Tibial nerve (tissue), 4 donors: ENCODE measurements around the gene HRH4. TPM values are rescaled to one million over a fixed set of nuclear protein-coding genes. Genes with fewer than 3 reads are reported as not detected.

Experiments used
- DNase-seq, 2 donors: peaks; one replicate each; pipeline ENCODE4 v3.0.0-alpha.2; 2019; ENCODE audit warnings: low spot score in 2 of 2
- H3K27ac ChIP-seq, 4 donors: fragments of 200-600 bp; sonication (generic) in 3 of 4; one replicate each; pipeline ENCODE4 v1.5.1; 2017 to 2019; ENCODE audit warnings: mild to moderate bottlenecking in 1 of 4
- H3K27me3 ChIP-seq, 2 donors: fragments of 200-600 bp; sonication (generic) in 1 of 2; one replicate each; pipeline versions ENCODE4 v1.5.1 to v1.6.0; 2017 to 2019
- H3K36me3 ChIP-seq, 3 donors: fragments of 200-600 bp; sonication (generic); one replicate each; pipeline ENCODE4 v1.5.1; 2018 to 2019
- H3K4me1 ChIP-seq, 4 donors: fragments of 200-600 bp; sonication (generic) in 3 of 4; one replicate each; pipeline ENCODE4 v1.5.1; 2017 to 2019
- H3K4me3 ChIP-seq, 4 donors: fragments of 200-600 bp; sonication (generic) in 3 of 4; one replicate each; pipeline ENCODE4 v1.5.1; 2017 to 2019; ENCODE audit warnings: mild to moderate bottlenecking in 1 of 4, moderate library complexity in 1 of 4
- H3K9me3 ChIP-seq, 4 donors: fragments of 200-600 bp; sonication (generic) in 3 of 4; one replicate each; pipeline ENCODE4 v1.5.1; 2017 to 2019
- CTCF ChIP-seq, 5 experiments: fragments of 200-600 bp in 3 of 5; fragments of 450-650 bp in 2 of 5; sonication (generic) in 3 of 5; IDR thresholded peaks; one replicate each; pipeline ENCODE4 v1.5.1; 2016 to 2019; ENCODE audit warnings: antibody characterized with exemption in 5 of 5, mild to moderate bottlenecking in 3 of 5, moderate library complexity in 2 of 5
- EP300 ChIP-seq, 2 donors: sonication (generic); formaldehyde crosslinking; IDR thresholded peaks; one replicate each; pipeline ENCODE4 v1.6.1; 2017; ENCODE audit warnings: antibody characterized with exemption in 2 of 2, mild to moderate bottlenecking in 1 of 2
- POLR2A ChIP-seq, 2 donors: fragments of 450-650 bp; IDR thresholded peaks; one replicate each; pipeline ENCODE4 v1.6.1; 2017; ENCODE audit warnings: antibody characterized with exemption in 2 of 2, mild to moderate bottlenecking in 2 of 2, moderate library complexity in 2 of 2
- WGBS, 2 donors: methylation state at CpG; one replicate each; pipeline ENCODE4 v1.1.5; 2018; 5-methylcytosine and 5-hydroxymethylcytosine counted together
- total RNA-seq, 4 donors: library from RNA; depleted of rRNA; stranded (reverse); fragments of >200 nt; gene quantifications; one replicate each; pipeline ENCODE4 v1.1.0, GENCODE V29; 2016

The HRH4 gene
- total RNA-seq, 4 donors from 2014 or later, result 0.60 TPM; not detected in 3

GRCh38 chr18:24446953-24447538, 13.4 kb upstream of the HRH4 start:
- no peaks in the 10 kb centered on the region for H3K9me3 ChIP-seq
- H3K27me3 ChIP-seq, result no peaks in the 10 kb centered on the region

DNA sequence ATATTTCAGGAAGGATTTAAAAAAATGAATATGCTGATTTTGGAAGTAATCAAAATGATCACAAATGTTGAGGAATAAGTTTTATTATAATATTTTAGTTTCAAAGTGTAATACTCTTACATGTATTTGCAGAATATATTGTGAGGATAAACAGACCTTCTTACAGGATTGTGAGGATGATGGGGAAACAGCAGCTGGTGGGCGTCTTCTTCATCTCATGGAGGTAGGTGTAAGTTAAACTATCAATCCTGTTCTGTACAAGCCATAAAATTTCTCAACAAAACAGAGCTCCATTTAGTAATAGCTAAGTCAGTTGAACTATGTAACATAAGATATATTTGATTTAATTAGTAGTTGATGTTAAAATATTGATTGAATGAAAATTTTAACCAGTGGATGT, 12.5 kb upstream of the HRH4 start:
- no peak for DNase-seq
- peaks cover 0 to 92% (median 0%) of the 10 kb centered on the region in 3 donors for H3K36me3 ChIP-seq
- no peaks in the 10 kb centered on the region for H3K9me3 ChIP-seq
- no peaks in the 10 kb centered on the region for H3K4me1 ChIP-seq
- no peak overlapping the region for H3K27ac ChIP-seq
- 80 to 86% methylated on average over 1 of the region's 1 CpG for WGBS, 2 donors
- no peaks in the 10 kb centered on the region for H3K27me3 ChIP-seq
- no peak for TF ChIP-seq POLR2A (IDR thresholded peaks at IDR 0.05)
- no peak for TF ChIP-seq CTCF (IDR thresholded peaks at IDR 0.05)
- TF ChIP-seq EP300 (IDR thresholded peaks at IDR 0.05), result no peak
- H3K4me3 ChIP-seq, result no peak overlapping the region

More at GRCh38 chr18:24446953-24447538, 13.4 kb upstream of the HRH4 start:
- Histone ChIP-seq H3K4me1 (no peaks in the 10 kb centered on the region), H3K27ac (no peak overlapping the region), H3K4me3 (no peak overlapping the region), H3K36me3 (peaks cover 0 to 94% (median 0%) of the 10 kb centered on the region in 3 donors)
- no peak for TF ChIP-seq POLR2A (IDR thresholded peaks at IDR 0.05)
- 84 to 94% methylated on average over 1 of the region's 1 CpG for WGBS, 2 donors
- DNase-seq, result no peak

GRCh38 chr18:24456549-24456948, 3.9 kb upstream of the HRH4 start:
- H3K4me1 ChIP-seq, result no peaks in the 10 kb centered on the region
- no peak for TF ChIP-seq POLR2A (IDR thresholded peaks at IDR 0.05)
- no peak for TF ChIP-seq CTCF (IDR thresholded peaks at IDR 0.05)
- no peak for TF ChIP-seq EP300 (IDR thresholded peaks at IDR 0.05)
- H3K27ac ChIP-seq, result no peak overlapping the region
- no peaks in the 10 kb centered on the region for H3K9me3 ChIP-seq
- no peak for DNase-seq
- H3K27me3 ChIP-seq, result no peaks in the 10 kb centered on the region
- 90 to 94% methylated on average over 4 of the region's 4 CpGs for WGBS, 2 donors
- H3K36me3 ChIP-seq, result peaks cover 0 to 31% (median 0%) of the 10 kb centered on the region in 3 donors
- H3K4me3 ChIP-seq, result no peak overlapping the region

GRCh38 chr18:24459772-24460171, 665 bp upstream of the HRH4 start:
- DNase-seq, result no peak
- TF ChIP-seq CTCF (IDR thresholded peaks at IDR 0.05) (no peak), EP300 (IDR thresholded peaks at IDR 0.05) (no peak), POLR2A (IDR thresholded peaks at IDR 0.05) (no peak)
- Histone ChIP-seq H3K4me3 (no peak overlapping the region), H3K36me3 (peaks cover 0 to 14% (median 0%) of the 10 kb centered on the region in 3 donors), H3K4me1 (no peaks in the 10 kb centered on the region), H3K27me3 (no peaks in the 10 kb centered on the region), H3K27ac (no peak overlapping the region), H3K9me3 (no peaks in the 10 kb centered on the region)
- WGBS, 2 donors, result 87 to 92% methylated on average over 4 of the region's 4 CpGs

DNA sequence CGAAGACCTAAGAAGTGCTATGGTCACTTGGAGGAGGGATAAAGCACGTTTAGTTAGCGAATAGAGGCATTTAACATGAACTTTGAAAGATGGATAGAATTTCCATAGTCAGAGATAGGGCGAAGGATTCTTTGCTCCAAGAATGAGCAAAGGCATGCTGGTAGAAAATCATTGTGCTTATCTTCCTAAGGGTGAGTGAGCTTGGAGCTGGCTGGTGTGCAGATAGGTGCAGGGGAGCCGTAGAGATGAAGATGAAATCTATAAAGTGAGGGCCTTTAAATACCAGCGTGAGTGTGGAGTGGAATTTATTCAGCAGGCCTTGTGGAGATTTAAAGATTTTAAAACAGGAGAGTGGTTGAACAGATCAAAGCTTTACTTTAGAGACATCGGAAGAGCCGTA, 1.6 kb downstream of the HRH4 start:
- TF ChIP-seq CTCF (IDR thresholded peaks at IDR 0.05) (no peak), EP300 (IDR thresholded peaks at IDR 0.05) (no peak), POLR2A (IDR thresholded peaks at IDR 0.05) (no peak)
- WGBS, 2 donors, result 93 to 94% methylated on average over 8 of the region's 8 CpGs
- Histone ChIP-seq H3K36me3 (peaks cover 0 to 8% (median 0%) of the 10 kb centered on the region in 3 donors), H3K4me3 (no peak overlapping the region), H3K4me1 (no peaks in the 10 kb centered on the region), H3K27me3 (no peaks in the 10 kb centered on the region), H3K27ac (no peak overlapping the region), H3K9me3 (no peaks in the 10 kb centered on the region)
- no peak for DNase-seq
